ENCODE measurements around the gene PLEKHO2.

Gene PLEKHO2

DNA sequence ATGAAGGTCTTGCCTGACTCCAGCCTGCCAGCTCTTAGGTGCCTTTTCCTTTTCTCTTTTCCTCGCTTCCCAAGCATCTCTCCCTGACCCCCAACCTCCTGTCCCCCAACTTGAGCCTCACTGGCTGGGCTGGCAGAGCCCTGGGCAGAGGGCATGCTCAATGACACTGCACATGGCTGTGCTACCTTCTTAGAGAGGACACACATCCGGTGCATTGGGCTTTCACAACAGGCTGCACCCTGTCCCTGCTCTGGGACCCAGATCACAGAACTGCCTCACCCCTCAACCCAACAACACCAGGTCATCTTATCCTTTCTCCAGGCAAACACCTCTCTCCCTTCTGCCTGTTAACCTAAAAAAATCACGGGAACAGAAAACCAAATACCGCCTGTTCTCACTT, 62.5 kb downstream of the PLEKHO2 start:
- no peak for ATAC-seq
- TF ChIP-seq, protein P1, sequence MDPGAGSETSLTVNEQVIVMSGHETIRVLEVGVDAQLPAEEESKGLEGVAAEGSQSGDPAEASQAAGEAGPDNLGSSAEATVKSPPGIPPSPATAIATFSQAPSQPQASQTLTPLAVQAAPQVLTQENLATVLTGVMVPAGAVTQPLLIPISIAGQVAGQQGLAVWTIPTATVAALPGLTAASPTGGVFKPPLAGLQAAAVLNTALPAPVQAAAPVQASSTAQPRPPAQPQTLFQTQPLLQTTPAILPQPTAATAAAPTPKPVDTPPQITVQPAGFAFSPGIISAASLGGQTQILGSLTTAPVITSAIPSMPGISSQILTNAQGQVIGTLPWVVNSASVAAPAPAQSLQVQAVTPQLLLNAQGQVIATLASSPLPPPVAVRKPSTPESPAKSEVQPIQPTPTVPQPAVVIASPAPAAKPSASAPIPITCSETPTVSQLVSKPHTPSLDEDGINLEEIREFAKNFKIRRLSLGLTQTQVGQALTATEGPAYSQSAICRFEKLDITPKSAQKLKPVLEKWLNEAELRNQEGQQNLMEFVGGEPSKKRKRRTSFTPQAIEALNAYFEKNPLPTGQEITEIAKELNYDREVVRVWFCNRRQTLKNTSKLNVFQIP (CRISPR knock-in tag; IDR thresholded peaks at IDR 0.05; ENCODE audit: borderline replicate concordance, low read depth), result no peak
- no peak for TF ChIP-seq TCF4 (CRISPR knock-in tag; IDR thresholded peaks at IDR 0.05; ENCODE audit: borderline replicate concordance)
- TF ChIP-seq ISL1 (CRISPR knock-in tag; IDR thresholded peaks at IDR 0.05), result no peak
- TF ChIP-seq TOX (CRISPR knock-in tag; IDR thresholded peaks at IDR 0.05; ENCODE audit: borderline replicate concordance), result no peak
- TF ChIP-seq, protein P2, sequence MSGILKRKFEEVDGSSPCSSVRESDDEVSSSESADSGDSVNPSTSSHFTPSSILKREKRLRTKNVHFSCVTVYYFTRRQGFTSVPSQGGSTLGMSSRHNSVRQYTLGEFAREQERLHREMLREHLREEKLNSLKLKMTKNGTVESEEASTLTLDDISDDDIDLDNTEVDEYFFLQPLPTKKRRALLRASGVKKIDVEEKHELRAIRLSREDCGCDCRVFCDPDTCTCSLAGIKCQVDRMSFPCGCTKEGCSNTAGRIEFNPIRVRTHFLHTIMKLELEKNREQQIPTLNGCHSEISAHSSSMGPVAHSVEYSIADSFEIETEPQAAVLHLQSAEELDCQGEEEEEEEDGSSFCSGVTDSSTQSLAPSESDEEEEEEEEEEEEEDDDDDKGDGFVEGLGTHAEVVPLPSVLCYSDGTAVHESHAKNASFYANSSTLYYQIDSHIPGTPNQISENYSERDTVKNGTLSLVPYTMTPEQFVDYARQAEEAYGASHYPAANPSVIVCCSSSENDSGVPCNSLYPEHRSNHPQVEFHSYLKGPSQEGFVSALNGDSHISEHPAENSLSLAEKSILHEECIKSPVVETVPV (CRISPR knock-in tag; IDR thresholded peaks at IDR 0.05), result no peak
- TF ChIP-seq ZNF70 (CRISPR knock-in tag; IDR thresholded peaks at IDR 0.05), result no peak
- no peak for TF ChIP-seq ZFP3 (CRISPR knock-in tag; IDR thresholded peaks at IDR 0.05)
- no peak for TF ChIP-seq TSHZ2 (CRISPR knock-in tag; IDR thresholded peaks at IDR 0.05)
- TF ChIP-seq ZNF565 (CRISPR knock-in tag; conservative IDR thresholded peaks at IDR 0.05; ENCODE audit: low read depth), result no peak
- no peak for TF ChIP-seq CSDC2 (CRISPR knock-in tag; IDR thresholded peaks at IDR 0.05)
- no peak for TF ChIP-seq ZFP30 (CRISPR knock-in tag; IDR thresholded peaks at IDR 0.05)
- no peak for TF ChIP-seq PATZ1 (CRISPR knock-in tag; IDR thresholded peaks at IDR 0.05; ENCODE audit: borderline replicate concordance)
- no peak for TF ChIP-seq ZNF8 (CRISPR knock-in tag; IDR thresholded peaks at IDR 0.05)
- TF ChIP-seq RARB (CRISPR knock-in tag; IDR thresholded peaks at IDR 0.05), result no peak
- TF ChIP-seq, protein P3, sequence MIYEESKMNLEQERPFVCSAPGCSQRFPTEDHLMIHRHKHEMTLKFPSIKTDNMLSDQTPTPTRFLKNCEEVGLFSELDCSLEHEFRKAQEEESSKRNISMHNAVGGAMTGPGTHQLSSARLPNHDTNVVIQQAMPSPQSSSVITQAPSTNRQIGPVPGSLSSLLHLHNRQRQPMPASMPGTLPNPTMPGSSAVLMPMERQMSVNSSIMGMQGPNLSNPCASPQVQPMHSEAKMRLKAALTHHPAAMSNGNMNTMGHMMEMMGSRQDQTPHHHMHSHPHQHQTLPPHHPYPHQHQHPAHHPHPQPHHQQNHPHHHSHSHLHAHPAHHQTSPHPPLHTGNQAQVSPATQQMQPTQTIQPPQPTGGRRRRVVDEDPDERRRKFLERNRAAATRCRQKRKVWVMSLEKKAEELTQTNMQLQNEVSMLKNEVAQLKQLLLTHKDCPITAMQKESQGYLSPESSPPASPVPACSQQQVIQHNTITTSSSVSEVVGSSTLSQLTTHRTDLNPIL (CRISPR knock-in tag; IDR thresholded peaks at IDR 0.05; ENCODE audit: low read depth), result no peak
- no peak for TF ChIP-seq ESRRG (CRISPR knock-in tag; IDR thresholded peaks at IDR 0.05)

DNA sequence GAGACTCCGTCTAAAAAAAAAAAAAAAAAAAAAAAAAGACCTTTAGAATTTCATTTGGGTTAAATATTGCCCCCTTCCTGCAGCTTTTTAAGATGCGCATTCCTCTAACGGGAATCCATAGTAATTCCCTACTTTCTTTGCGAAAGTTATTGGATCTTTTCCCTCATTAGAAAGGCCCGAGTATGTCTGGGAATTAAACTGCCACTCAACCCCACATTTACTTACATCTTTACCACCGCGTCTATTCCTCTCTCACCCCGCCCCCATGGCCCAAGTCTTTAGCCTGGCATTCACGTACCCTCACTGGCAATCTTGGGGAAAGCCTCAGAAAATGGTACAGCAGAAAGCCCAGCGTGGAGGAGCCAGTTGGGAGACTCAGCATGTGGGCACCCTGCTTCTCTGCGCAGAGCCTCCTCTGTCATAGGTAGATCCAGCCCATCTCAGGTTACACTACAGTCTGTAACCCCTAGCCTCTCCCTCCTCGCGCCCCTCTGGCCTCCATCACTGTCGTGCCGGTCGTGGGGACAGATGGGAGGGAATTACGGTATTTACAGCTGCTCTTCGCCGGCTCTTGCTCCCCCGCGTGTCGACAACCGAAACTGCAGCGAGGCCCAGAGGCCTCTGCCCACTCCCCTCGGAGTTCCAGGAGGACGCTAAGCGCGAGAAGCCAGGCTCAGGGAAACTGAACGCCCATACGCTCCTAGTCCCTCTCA, 63.6 kb downstream of the PLEKHO2 start:
- no peak for ATAC-seq
- TF ChIP-seq, protein P3 (CRISPR knock-in tag; IDR thresholded peaks at IDR 0.05; ENCODE audit: low read depth), result no peak
- TF ChIP-seq ZNF565 (CRISPR knock-in tag; conservative IDR thresholded peaks at IDR 0.05; ENCODE audit: low read depth) (no peak), ZNF70 (CRISPR knock-in tag; IDR thresholded peaks at IDR 0.05) (no peak), ZC3H10 (CRISPR knock-in tag; IDR thresholded peaks at IDR 0.05) (no peak), ZFP3 (CRISPR knock-in tag; IDR thresholded peaks at IDR 0.05) (no peak), ZNF8 (CRISPR knock-in tag; IDR thresholded peaks at IDR 0.05) (no peak), TCF4 (CRISPR knock-in tag; IDR thresholded peaks at IDR 0.05; ENCODE audit: borderline replicate concordance) (no peak), CSDC2 (CRISPR knock-in tag; IDR thresholded peaks at IDR 0.05) (no peak), PATZ1 (CRISPR knock-in tag; IDR thresholded peaks at IDR 0.05; ENCODE audit: borderline replicate concordance) (no peak), BACH2 (CRISPR knock-in tag; IDR thresholded peaks at IDR 0.05; ENCODE audit: borderline replicate concordance) (no peak), GLIS3 (CRISPR knock-in tag; IDR thresholded peaks at IDR 0.05) (no peak), TSHZ2 (CRISPR knock-in tag; IDR thresholded peaks at IDR 0.05) (no peak), OSR1 (CRISPR knock-in tag; IDR thresholded peaks at IDR 0.05) (no peak), ZFP30 (CRISPR knock-in tag; IDR thresholded peaks at IDR 0.05) (no peak), ISL1 (CRISPR knock-in tag; IDR thresholded peaks at IDR 0.05) (no peak), TOX (CRISPR knock-in tag; IDR thresholded peaks at IDR 0.05; ENCODE audit: borderline replicate concordance) (no peak)
